Activated CD4-positive, alpha-beta T cell treated with anti-CD3 and anti-CD28 coated beads, Interleukin-2, Interleukin-4, amounts not matched to agents 100 ng/mL and 50 ng/mL, durations not matched to agents 16 hours and 8 hours (primary cell): ENCODE results near the gene OSBPL10.

ENCODE experiments used
- DNase-seq: peaks from one replicate; pipeline ENCODE4 v3.0.0-alpha.2; 2020; ENCODE audit warnings: low spot score

Gene OSBPL10

GRCh38 chr3:31661993-31662670, 318.9 kb downstream of the OSBPL10 start:
- DNase-seq, result no peak

DNA sequence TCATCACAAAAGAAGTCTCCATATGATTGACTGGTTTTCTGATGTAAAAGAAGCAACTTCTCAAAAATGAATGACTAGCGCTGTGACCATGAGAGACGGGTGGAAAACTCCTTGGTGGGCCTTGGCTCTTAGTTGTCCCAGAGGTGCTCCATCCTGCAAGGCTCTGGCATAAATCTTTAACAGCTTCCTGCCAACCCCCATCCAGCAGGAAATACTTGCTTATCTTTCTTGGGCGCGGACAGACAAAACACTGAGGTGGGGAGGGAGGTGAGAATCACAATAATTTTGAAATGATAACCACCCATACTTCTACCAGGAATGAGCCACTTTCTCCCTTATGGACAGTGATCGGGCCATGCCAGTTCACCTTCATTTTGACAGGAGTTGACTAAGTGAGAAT, 319.8 kb downstream of the OSBPL10 start:
- no peak for DNase-seq

GRCh38 chr3:31659246-31659645, 321.8 kb downstream of the OSBPL10 start:
- no peak for DNase-seq

GRCh38 chr3:31654998-31655397, 326.1 kb downstream of the OSBPL10 start:
- DNase-seq, result no peak

DNA sequence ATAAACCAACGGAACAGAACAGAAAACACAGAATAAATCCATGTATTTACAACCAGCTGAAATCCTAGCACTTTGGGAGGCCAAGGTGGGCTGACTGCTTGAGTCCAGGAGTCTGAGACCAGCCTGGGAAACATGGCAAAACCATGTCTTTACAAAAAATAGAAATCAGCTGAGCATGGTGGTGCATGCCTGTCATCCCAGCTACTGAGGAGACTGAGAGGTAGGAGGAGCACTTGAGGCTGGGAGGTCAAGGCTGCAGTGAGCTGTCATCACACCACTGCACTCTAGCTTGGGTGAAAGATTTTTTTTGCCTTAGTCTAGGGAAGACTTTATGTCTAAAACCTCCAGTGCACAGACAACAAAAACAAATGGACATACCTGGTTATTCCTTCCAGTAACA, 327.6 kb downstream of the OSBPL10 start:
- no peak for DNase-seq

- no peak for DNase-seq
Observed at GRCh38 chr3:31652296-31652695, 328.8 kb downstream of the OSBPL10 start.

DNA sequence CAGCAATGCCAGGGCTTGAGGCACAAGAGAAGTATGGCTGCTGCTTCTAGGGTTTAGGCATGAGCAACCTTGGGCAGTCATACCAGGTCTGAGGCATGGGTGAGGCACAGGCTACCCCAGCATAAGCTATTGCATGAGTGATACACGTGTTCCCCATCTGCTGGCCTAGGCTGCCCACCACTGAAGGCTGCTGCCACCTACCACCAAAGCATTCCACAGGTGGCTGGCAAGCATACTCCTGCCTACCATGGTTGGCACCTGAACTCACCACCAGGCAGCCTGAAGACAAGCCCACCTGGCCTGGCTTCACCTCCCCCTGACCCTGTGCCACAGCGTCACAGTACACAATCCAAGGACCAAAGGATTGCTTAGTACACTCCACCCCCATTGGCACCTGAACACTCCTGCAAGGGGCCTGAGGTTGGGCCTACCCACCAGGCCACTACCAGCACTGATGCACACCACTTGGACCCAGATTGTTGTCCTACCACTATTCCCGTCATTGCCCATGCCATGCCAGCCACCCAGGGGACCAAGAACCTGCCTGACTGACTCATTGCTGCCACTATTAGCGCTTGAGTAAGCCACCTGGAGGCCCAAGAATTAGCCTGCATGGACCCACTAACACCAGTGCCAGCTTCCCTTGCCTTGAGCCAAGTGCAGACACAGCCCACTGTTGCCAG, 332.6 kb downstream of the OSBPL10 start:
- no peak for DNase-seq

DNA sequence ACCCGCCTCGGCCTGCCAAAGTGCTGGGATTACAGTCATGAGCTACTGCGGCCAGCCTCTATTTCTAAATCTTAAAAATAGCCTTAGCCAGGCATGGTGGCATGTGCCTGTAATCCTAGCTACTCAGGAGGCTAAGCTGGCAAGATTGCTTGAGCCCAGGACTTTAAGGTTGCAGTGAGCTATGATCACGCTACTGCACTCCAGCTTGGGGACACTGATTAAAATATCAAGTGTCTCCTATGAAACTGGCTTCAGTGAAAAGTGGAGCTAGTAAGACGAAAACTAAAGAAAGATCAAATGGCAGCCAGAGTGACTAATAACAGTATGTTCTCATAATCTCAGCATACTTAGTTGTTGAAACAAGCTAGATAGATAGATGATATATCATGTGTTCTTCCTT, 335.8 kb downstream of the OSBPL10 start:
- DNase-seq, result no peak

GRCh38 chr3:31639828-31640227, 341.2 kb downstream of the OSBPL10 start:
- DNase-seq, result no peak

DNA sequence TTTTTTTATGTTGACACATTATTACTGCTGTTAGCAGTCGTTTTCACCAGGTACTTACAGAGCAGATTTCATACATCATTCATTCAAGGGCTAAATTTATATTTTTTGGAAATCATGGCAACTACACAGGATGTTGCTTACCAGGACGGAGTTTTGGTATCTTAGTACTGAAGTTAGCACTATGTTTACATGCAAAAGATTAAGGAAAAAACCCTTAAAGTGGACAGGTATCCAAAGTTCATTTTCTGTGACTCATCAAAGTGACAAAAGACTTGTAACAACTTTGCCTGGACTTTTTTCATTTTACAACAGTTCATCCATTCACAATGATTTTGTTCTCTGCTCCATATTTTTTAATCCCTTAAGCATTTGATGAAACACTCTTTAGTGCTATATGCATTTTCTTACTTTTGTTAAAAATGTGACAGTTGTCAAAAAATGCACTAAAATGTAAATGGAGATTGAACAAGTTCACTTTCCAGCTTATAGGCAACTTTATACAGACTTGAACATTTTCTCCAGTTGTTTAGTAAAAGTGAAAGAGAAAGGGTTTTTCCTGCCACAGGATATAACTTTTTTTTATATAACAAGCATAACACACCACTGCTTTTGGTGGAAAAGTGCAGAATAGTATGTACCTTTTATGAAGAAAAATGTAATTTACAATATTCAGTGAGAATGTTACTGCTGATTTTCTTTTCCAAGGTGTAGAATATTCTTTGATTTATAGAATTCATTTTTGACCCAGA, 344.2 kb downstream of the OSBPL10 start:
- DNase-seq, result peak; percentile 28

- no peak for DNase-seq
Observed at GRCh38 chr3:31636049-31636448, 345.0 kb downstream of the OSBPL10 start.

GRCh38 chr3:31635545-31635944, 345.5 kb downstream of the OSBPL10 start:
- DNase-seq, result peak; percentile 64

GRCh38 chr3:31634476-31634875, 346.6 kb downstream of the OSBPL10 start:
- DNase-seq, result no peak

DNA sequence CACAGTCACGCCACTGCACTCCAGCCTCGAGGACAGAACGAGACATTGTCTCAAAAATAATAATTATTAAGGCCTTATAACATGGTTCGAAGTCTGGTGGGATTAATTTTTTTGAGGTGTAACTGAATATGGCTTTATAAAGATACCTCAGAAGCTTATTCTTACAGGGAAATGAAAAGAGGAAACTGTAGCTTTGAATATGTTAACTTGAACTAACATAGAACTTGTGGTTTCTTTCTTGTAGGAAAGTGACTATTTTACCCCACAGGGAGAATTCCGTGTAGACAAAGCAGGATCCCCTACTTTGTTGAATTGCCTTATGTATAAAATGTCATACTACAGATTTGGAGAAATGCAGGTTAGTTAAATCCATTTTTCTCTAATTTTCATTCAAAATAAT, 352.0 kb downstream of the OSBPL10 start:
- DNase-seq, result no peak

DNA sequence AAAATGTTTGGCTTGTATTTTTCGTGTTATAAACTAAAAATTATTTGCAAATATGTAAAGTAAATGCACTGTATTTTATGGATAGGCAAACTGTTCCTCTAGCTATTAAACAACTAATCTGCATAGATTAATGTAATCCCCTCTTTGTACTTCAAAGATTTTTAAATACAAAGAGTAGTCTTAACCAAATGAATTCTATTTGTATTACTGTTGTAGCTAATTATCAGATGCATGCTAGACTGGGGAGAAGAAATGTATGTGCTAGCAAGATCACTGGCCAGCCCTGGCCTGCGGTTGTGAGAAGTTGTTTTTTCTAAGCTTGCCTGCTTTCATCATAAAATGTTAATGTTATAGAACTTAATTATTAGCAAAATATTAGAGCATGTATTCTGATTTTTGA, 355.7 kb downstream of the OSBPL10 start:
- no peak for DNase-seq

GRCh38 chr3:31624083-31624709, 356.9 kb downstream of the OSBPL10 start:
- DNase-seq, result no peak

DNA sequence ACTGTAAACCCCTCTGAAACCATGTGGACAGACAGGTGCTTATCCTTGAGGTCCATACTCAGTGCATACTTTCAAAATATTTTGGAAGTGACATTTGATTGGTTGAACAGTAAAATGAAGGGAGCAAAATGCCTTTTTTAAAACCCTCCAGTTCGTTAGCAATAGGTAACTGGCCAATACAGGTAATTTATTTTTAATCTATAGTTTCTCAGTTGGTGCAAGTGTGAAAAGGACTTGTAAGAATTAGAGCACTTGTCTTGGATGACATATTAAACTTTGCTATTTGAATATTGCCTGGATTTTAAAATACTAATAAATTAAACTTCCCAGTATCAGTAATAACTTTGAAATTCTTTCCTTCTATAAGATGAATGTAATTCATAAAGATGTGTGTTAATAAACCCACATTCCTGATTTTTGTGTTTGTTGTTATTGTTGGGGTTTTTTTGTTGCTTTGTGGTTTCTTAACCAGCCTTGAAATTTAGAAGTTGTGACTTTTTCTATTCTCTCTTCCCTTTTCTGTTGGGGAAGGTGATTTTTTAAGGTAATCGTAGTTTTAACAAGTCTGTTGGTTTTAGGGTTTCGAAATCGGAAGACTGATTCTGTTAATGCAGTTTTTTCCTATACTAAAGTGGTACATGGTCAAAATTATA, 358.3 kb downstream of the OSBPL10 start:
- no peak for DNase-seq

DNA sequence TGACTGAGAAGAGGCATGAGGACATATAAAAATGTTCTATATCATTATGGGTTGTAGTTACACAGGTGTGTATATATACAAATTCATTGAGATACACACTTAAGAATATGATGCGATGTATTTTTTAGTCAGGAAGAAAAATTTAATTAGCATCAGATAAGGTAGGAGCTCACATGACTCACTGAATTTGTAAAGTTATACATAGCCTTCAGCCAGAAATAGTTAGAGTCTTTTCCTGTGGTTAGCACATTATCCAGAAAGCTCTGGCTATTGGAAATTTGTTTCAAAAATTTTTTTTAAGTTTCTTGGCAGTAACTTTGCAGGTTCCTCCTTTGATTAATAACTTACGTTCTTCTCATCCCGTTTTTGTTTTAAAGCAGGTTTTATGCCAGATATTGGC, 359.7 kb downstream of the OSBPL10 start:
- no peak for DNase-seq

GRCh38 chr3:31620656-31621055, 360.4 kb downstream of the OSBPL10 start:
- DNase-seq, result no peak

DNA sequence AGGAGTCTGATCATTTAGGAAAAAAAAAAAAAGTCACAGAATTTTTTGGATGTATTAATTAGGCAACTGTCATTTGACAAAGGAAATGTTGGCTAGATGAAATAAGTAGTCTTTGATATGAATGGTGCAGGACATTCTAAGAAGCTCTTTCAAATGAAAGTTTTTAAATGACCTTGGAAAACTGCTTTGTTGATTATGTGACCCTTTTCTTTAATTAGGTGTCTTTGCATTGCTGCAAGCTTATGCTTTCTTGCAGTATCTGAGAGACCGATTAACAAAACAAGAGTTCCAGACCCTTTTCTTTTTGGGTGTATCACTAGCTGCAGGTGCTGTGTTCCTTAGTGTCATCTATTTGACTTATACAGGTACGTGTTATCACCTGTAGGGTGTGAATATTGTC, 364.4 kb downstream of the OSBPL10 start:
- no peak for DNase-seq

GRCh38 chr3:31615071-31615875, 365.8 kb downstream of the OSBPL10 start:
- no peak for DNase-seq
